ENCODE measurements around the gene SMYD3.

Gene SMYD3

DNA sequence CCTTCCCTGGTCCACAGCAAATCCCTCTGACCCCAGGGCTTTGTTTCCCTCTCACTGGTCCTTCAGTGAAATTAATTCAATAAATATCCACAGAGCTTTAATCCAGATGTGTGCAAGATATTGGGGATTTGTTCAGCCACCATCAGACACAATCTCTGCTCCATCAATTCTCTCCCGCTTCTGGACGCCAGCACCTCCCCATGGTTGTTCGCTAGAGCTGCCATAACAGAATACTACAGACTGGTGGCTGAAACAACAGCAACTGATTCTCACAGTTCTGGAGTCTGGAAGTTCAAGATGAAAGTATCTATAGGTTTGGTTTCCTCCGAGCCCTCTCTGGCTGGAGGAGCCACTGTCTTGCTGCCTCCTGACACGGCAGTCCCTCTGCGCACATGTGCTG, 303.9 kb downstream of the SMYD3 start:
- no peak for DNase-seq

- no peak for DNase-seq
Measured at GRCh38 chr1:246200738-246201137, 306.3 kb downstream of the SMYD3 start.

DNA sequence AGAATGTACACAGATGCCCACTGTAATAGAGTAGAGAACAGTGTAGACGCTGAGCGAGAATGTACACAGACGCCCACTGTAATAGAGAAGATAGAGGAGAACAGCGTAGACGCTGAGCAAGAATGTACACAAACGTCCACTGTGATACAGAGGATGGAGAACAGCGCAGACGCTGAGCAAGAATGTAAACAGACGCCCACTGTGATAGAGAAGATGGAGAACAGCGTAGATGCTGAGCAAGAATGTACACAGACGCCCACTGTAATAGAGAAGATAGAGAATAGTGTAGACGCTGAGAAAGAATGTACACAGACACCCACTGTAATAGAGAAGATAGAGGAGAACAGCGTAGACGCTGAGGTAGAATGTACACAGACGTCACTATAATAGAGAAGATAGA, 306.9 kb downstream of the SMYD3 start:
- no peak for DNase-seq

GRCh38 chr1:246199086-246199645, 307.9 kb downstream of the SMYD3 start:
- no peak for DNase-seq

- no peak for DNase-seq
Measured at GRCh38 chr1:246198115-246198816, 308.8 kb downstream of the SMYD3 start.

GRCh38 chr1:246197076-246197475, 310.0 kb downstream of the SMYD3 start:
- DNase-seq = no peak

DNA sequence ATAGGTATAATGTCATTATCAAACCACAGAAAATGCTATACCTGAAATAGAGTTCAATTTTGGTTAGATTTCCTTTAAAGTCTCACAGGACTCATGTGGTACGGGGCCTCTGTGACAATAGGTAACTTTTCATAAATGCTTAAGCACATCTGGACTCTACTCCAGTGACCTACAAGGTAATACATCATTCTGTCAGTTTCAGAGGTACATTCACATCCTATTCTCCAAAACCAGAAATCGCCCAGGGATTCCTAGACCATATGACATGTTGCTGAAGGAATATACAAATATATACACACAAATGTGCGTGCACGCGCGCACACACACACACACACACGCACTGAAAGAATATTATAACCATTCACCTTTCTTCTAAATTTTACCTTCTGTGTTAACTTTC, 311.8 kb downstream of the SMYD3 start:
- no peak for DNase-seq

DNA sequence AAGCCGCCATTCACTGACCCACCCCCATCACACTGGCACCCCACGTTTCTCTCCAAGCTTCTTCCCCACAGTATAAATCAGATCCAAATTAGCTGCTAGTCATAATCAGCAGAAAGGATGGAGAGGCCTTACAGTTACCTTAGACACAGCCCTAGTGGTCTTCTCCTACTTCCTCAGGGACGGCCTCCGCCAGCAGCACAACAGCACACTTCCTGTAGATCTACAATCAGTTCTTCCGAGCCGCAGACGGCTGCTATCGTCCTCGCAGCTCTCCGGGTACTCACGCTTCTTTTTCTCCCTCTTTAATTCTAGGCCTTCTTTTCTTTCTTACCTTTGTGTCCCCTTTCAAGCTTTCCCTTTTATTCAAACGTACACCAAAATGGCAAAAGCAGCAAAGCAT, 313.5 kb downstream of the SMYD3 start:
- DNase-seq = no peak

- no peak for DNase-seq
Measured at GRCh38 chr1:246189126-246189525, 318.0 kb downstream of the SMYD3 start.

DNA sequence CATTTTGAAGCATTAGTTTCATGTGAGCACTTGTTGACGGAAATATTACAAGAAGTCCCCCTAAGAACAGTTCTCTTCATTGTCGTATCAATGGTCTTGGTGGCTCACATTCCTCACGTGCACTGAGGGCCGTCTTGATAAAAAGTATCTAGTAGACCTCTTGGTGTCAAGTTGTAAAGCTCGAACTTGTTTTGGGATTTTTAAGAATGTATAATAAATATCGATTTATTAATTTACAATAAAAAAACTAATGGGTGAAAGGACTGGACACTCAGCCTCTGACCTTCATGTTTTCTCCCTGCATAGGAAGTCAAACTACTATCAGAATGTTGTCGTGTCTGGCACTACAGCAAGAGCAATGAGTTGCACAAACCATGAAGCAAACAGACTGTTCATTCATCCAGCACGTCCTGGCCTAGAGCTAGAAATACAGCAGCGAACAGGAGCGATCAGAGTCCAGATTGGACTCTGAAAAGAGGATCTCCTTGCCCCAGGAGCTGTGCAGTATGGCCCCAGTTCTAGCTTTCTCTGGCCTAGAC, 319.2 kb downstream of the SMYD3 start:
- DNase-seq = no peak

- no peak for DNase-seq
Measured at GRCh38 chr1:246184503-246184902, 322.6 kb downstream of the SMYD3 start.

GRCh38 chr1:246182149-246182851, 324.8 kb downstream of the SMYD3 start:
- DNase-seq = no peak

- no peak for DNase-seq
Measured at GRCh38 chr1:246181241-246181640, 325.8 kb downstream of the SMYD3 start.

DNA sequence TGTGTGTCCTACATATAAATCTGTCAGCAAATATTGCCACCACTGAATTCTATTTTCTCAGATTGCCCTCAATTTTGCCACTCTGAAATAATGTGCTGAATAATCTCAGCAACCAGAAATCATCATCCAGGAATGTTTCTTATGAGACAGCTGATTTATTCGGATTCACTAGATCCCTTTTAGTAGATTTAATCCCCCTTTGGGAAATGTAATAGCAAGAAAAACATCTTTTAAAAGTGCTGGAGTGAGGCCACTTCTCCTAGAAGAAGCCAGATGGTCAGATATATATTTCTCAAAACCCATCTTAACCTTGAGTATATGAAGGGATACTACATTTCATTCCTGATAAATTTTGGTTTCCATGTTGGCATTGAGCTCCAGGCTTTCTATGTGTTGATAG, 327.7 kb downstream of the SMYD3 start:
- no peak for DNase-seq

DNA sequence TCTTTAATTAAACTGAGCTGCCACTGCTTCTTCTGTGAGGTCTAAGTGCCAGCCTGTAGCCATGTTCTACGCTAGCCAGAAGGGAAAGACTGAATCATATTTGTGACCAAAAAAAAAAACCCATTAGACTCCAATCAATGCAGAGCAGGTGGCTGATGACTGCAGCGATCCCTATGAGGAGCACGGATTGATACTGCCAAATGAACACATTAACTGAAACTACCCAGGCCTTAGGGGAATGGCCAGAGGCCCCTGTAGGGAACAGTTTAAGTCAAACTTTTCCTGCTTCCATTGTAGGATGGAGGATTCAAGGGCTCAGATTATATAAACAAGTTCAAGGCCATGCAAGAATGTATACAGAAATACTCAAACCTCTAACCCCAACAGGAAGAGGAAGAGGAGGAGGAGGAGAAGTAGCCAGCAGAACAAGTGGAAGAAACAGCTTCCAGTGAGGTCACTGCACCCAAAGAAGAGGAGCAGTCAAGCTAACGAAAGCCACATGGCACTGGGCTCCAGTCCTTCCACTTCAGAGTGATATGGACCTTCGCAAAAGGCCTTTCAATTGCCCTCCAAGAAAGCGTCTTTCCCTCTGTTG, 328.3 kb downstream of the SMYD3 start:
- no peak for DNase-seq

- DNase-seq = no peak
Measured at GRCh38 chr1:246176126-246177024, 330.7 kb downstream of the SMYD3 start.

DNA sequence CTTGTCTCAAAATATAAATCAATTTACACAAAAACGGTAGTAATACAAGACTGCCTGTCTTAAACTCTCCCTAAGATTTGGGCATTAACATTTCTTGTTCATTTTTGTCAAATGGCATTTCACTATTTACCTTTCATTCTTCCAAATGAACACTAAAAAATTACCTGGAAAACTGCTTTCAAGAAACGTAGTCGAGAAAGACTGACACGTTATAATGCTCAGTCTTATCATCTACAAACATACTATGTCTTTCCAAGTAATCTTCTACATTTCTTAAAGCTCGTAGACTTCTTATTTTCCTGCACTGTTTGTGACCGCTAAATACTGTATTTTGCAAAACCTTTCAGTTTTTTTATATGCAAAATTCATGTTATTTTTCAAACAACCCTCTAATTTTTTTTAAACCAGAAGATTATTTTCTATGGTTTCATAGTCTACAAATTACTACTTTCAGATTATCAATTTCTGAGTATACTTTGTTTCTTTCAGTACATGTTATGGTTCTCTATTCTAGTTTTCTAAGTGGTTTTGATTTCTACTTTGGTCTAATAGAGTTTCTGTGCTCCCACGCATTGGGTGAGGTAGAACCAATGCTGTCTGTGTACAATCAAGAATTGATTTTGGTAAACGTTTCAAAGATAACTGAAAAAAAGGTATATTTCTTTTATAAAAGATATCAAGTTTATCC, 336.4 kb downstream of the SMYD3 start:
- DNase-seq = no peak

- DNase-seq = no peak
Measured at GRCh38 chr1:246169486-246169885, 337.6 kb downstream of the SMYD3 start.

DNA sequence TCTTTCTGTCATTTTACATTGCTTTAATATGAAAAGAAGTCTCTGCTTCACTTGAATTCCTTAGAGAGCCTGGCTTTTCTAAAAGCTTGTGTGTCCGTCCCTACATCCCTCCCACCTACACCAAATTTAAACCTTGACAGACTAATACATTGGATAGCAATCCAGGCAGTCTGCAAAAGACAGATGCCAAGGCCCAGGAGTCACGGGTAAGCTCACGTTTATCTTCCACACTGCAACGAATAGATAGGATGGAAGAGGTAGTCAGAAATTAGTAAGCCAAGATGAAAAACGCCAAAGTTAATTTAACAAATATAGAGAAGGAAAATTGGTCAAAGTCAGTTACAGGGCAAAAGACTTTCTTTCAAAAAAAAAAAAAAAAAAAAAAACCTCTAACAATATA, 338.1 kb downstream of the SMYD3 start:
- DNase-seq = no peak

GRCh38 chr1:246166841-246167240, 340.2 kb downstream of the SMYD3 start:
- no peak for DNase-seq

GRCh38 chr1:246165826-246166709, 341.0 kb downstream of the SMYD3 start:
- DNase-seq = no peak

All from CD4-positive, alpha-beta T cell treated with Interleukin-6 for 4 hours (primary cell).